Epithelial cell of alveolus of lung (primary cell): ENCODE results near the gene AIF1L. TPM values are rescaled to one million over a fixed set of nuclear protein-coding genes. Genes with fewer than 3 reads are reported as not detected.

Source experiments
- total RNA-seq: library from RNA; depleted of rRNA; stranded (reverse); fragments of >200 nt; gene quantifications from 2 replicates; pipeline ENCODE4 v1.2.1, GENCODE V29; 2015

AIF1L gene
- 0.08 and 0.13 TPM in 2 replicates for total RNA-seq

DNA sequence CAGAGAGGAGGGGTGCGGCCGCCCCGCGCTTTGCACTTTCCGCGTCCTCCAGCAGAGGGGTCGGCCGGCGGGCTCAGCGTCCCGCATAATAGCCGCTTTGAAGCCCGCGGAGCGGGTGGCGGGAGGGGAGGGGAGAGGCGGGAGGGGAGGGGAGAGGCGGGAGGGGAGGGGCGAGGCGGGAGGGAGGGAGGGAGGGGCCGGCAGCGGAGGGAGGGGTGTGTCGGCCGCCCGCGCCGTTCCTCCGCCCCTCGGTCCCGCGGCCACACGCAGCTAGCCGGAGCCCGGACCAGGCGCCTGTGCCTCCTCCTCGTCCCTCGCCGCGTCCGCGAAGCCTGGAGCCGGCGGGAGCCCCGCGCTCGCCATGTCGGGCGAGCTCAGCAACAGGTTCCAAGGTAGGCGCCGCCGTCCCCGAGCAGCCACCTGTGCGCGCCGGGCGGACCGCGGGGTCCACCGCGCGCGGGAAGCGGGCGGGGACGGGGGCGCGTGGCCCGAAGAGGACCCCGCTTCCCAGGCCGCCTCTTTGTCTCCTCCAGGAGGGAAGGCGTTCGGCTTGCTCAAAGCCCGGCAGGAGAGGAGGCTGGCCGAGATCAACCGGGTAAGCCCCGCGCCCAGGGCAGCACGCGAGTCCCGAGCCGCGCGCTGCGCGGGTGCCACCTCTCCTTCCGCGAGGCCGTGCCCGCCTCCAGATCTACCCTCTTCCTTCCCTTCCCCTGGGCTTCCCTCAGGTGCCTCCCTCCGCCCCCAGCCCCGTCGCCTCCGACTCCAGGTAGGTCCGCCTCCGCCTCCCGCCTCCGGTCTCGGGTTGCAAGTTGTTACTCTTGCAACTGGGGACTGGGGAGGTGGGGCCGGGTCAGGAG is at the start of gene AIF1L:
AIF1L (plus strand) TSS at position 263 of the 857 bp plus-strand sequence; CDS start at position 362, 99 bp downstream.

DNA sequence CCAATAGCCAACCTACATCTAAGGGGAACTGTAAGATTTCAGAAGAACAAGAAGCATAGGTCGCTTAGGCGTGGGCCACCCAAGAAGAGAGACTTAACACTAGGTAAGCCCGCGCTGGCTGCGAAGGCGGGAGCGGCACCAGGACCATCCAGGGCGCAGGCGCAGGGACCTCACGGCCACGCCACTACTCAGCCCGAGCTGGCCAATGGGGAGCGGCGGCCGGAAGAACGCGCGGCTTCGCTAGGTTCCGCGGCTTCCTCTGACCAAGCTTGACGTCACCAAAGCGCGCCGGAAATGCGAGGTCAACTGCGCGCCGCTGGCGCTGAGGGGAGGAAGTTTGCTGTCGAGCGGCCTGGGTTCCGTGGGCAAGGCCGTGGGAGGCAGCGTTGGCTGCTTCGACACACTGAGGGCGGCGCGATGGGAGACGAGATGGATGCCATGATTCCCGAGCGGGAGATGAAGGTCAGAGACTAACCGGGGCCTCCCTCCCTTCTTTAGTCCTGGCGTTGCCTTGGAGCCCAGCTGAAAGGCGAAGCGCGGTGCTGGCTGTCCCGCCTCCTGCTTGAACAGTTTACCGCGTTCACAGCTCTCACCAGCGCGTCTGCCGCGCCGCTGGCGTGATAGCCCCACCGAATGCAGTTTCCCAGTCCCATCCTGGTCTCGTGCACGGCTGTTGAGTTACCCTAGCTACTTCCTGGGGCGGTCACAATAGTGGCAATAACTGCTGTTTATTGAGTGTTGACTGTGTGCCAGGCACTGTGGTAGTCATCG is 29.1 kb downstream of the AIF1L start, which contains the start of gene NUP214:
NUP214 (plus strand) TSS at position 299 of the 771 bp plus-strand sequence; CDS start at position 418, 119 bp downstream.

Other genes starting within 250 kb of the AIF1L start
- not detected in 2 replicates for gene QRFP, start 199.7 kb upstream of the AIF1L start, total RNA-seq
- 4.7 and 30.7 TPM in 2 replicates for gene FIBCD1, start 157.3 kb upstream of the AIF1L start, total RNA-seq
- gene LAMC3, start 87.4 kb upstream of the AIF1L start, total RNA-seq = 1.8 and 3.7 TPM in 2 replicates
- 15.1 and 30.6 TPM in 2 replicates for gene NUP214, start 29.1 kb downstream of the AIF1L start, total RNA-seq
- 0.24 and 0.52 TPM in 2 replicates for gene FAM78A, start 180.0 kb downstream of the AIF1L start, total RNA-seq
- 4.5 and 5.1 TPM in 2 replicates for gene PLPP7, start 193.2 kb downstream of the AIF1L start, total RNA-seq